Duodenal mucosa (tissue), 2 donors: ENCODE results near the gene GIGYF2.

Experiments
- H3K27ac ChIP-seq: one replicate; pipeline ENCODE4 v1.7.0; 2013; ENCODE audit warnings: low read depth, low read length
- H3K27me3 ChIP-seq, 2 donors: one replicate each; pipeline ENCODE4 v1.7.0; 2013; ENCODE audit warnings: low read length in 2 of 2, control low read depth in 1 of 2; ENCODE audit not compliant: insufficient read depth in 2 of 2, control insufficient read depth in 1 of 2
- H3K36me3 ChIP-seq, 2 donors: one replicate each; pipeline ENCODE4 v1.7.0; 2013; ENCODE audit warnings: low read length in 2 of 2, control low read depth in 1 of 2; ENCODE audit not compliant: insufficient read depth in 2 of 2, control insufficient read depth in 1 of 2
- H3K4me1 ChIP-seq, 2 donors: one replicate each; pipeline ENCODE4 v1.7.0; 2013; ENCODE audit warnings: low read length in 2 of 2, control low read depth in 1 of 2; ENCODE audit not compliant: insufficient read depth in 2 of 2, control insufficient read depth in 1 of 2
- H3K4me3 ChIP-seq, 2 donors: one replicate each; pipeline ENCODE4 v1.7.0; 2013; ENCODE audit warnings: low read length in 2 of 2, low read depth in 1 of 2
- H3K9ac ChIP-seq, 2 donors: one replicate each; pipeline ENCODE4 v1.7.0; 2013; ENCODE audit warnings: low read length in 2 of 2, low read depth in 1 of 2
- H3K9me3 ChIP-seq, 2 donors: one replicate each; pipeline ENCODE4 v1.7.0; 2013; ENCODE audit warnings: low read length in 2 of 2, control low read depth in 1 of 2; ENCODE audit not compliant: control insufficient read depth in 1 of 2

Gene GIGYF2

DNA sequence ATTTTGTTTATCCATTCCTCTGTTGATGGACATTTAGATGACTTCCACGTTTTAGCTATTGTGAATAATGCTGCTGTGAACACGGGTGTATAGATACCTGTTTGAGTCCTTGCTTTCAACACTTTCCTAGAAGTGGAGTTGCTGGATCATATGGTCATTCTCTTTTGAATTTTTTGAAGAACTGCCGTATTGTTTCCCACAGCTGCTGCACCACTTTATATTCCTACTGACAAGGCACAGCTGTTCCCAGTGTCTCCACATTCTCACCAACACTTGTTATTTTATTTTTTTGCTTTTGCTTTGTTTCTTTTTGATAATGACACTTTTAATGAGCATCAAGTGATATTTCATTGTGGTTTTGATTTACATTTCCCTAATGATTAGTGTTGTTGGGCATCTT, 120.6 kb downstream of the GIGYF2 start:
- Histone ChIP-seq H3K4me1 (no peaks in the 10 kb centered on the region), H3K27me3 (no peaks in the 10 kb centered on the region), H3K9ac (no peak overlapping the region), H3K4me3 (no peak overlapping the region), H3K9me3 (no peaks in the 10 kb centered on the region), H3K36me3 (peaks cover 30 to 73% of the 10 kb centered on the region in 2 donors), H3K27ac (no peak overlapping the region)

- Histone ChIP-seq H3K4me3 (no peak overlapping the region), H3K36me3 (peaks cover 25 to 66% of the 10 kb centered on the region in 2 donors), H3K9ac (no peak overlapping the region), H3K27me3 (no peaks in the 10 kb centered on the region), H3K27ac (no peak overlapping the region), H3K9me3 (no peaks in the 10 kb centered on the region), H3K4me1 (no peaks in the 10 kb centered on the region)
Observed at GRCh38 chr2:232829988-232830387, 132.9 kb downstream of the GIGYF2 start.

DNA sequence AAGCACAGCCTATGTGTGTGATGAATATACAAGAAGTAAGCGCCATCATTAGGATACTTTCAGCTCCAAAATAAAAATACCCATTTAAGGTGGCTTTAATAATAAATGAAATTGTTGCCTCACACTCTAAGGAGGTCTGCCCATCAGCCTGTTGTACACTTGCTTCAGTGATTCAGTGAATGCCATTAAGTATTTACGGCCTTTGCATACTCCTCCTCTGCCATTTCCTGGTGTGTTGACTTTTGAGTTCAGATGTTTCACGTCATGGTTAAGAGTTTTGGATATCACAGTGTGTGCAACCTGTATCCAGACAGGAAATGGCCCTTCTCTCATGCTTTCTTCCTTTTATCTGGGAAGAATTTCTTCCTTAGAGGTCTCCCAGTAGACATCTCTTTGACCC, 134.4 kb downstream of the GIGYF2 start:
- Histone ChIP-seq H3K4me1 (peaks cover 5 to 7% of the 10 kb centered on the region in 2 donors), H3K27ac (no peak overlapping the region), H3K9ac (no peak overlapping the region), H3K9me3 (no peaks in the 10 kb centered on the region), H3K4me3 (no peak overlapping the region), H3K36me3 (peaks cover 25 to 63% of the 10 kb centered on the region in 2 donors), H3K27me3 (no peaks in the 10 kb centered on the region)

GRCh38 chr2:232833830-232834229, 136.7 kb downstream of the GIGYF2 start:
- H3K9me3 ChIP-seq = no peaks in the 10 kb centered on the region
- no peak overlapping the region for H3K9ac ChIP-seq
- peaks cover 36 to 68% of the 10 kb centered on the region in 2 donors for H3K36me3 ChIP-seq
- H3K4me1 ChIP-seq = peaks cover 18% of the 10 kb centered on the region in 2 donors
- H3K27ac ChIP-seq = no peak overlapping the region
- H3K27me3 ChIP-seq = no peaks in the 10 kb centered on the region
- no peak overlapping the region for H3K4me3 ChIP-seq

DNA sequence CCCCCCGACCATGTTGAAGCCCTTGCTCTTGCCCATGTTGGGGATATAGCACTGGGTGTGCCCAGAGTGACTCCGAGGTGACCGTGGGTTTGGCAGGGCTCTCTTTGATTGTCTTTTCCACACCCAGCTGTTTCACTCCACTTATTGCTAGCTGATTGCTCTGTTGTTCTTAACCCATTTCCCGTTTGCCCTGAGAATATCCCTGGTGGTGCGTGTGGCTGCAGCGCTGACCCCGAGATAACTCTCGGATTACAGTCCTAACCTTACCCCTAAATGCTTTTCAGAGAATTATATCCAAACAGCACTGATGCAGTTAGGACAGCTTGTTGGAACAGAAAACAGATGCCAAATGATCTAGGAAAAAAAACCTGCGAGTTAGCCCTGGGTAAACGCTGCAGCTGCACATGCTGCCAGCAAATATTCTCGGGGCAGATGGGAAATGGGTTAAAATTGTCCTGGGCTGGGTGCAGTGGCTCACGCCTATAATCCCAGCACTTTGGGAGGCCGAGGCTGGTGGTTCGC, 138.6 kb downstream of the GIGYF2 start:
- Histone ChIP-seq H3K4me1 (peaks cover 27 to 28% of the 10 kb centered on the region in 2 donors), H3K36me3 (peaks cover 39 to 67% of the 10 kb centered on the region in 2 donors), H3K4me3 (no peak overlapping the region), H3K9me3 (no peaks in the 10 kb centered on the region), H3K27ac (no peak overlapping the region), H3K9ac (no peak overlapping the region), H3K27me3 (no peaks in the 10 kb centered on the region)

- Histone ChIP-seq H3K4me3 (no peak overlapping the region), H3K9ac (no peak overlapping the region), H3K4me1 (peaks cover 27 to 28% of the 10 kb centered on the region in 2 donors), H3K9me3 (no peaks in the 10 kb centered on the region), H3K27me3 (no peaks in the 10 kb centered on the region), H3K36me3 (peaks cover 35 to 60% of the 10 kb centered on the region in 2 donors), H3K27ac (no peak overlapping the region)
Observed at GRCh38 chr2:232836934-232837333, 139.8 kb downstream of the GIGYF2 start.

DNA sequence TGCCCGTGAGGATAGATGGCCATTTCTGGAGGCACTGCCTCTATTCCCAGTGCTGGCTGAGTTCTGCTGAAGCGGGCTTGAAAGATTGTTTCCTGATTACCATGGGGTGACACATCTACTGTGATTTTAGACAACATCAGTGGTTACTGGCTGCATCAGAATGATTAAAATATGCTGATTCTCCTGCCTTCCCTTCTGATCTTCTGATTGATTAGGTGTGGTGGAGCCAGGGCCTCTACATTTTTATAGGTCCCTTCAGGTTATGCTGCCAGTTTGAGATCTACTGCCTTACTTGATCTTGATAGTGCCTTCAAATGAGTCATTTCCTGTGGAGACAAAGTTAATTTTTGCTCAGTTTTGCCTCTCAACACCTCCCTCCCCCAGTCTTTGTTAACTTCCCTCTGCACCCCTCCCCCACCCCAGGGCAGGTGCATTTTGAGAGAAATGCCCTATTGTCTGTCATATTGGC, 141.3 kb downstream of the GIGYF2 start:
- Histone ChIP-seq H3K4me3 (peak overlapping the region in 1 of 2 donors; percentile 19), H3K27me3 (no peaks in the 10 kb centered on the region), H3K9ac (peak overlapping the region in 1 of 2 donors; percentile 6), H3K9me3 (no peaks in the 10 kb centered on the region), H3K36me3 (peaks cover 27 to 55% of the 10 kb centered on the region in 2 donors), H3K27ac (peak overlapping the region; percentile 15), H3K4me1 (peaks cover 27 to 28% of the 10 kb centered on the region in 2 donors)

DNA sequence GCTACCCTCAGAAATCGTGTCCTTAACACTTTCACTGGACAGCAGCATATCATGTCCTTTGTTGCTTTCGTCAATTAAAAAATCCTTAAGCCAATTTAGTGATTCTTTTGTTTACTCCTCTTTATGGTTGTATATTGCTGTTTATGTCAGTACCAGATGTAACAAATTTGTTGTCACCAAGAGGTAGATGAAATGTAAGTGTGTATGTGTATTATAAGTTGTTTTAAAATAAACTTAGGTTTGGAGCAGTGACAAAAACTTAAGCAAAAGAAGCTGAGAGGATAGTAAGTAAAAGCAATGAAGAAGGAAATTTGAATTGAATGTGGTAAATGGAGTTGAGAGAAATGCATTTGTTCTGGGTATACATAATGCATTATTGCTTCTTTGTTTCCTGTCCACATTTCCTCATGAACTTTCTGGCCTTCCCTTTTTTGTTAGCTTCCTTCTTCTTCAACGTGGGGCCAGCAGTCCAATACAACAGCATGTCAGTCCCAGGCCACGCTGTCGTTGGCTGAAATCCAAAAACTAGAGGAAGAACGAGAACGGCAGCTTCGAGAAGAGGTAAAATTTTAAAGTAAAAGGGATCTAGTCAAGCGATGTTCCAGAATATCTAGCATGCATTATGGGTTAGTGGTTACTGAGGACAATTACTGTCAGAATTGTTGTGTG, 142.4 kb downstream of the GIGYF2 start:
- peaks cover 27 to 28% of the 10 kb centered on the region in 2 donors for H3K4me1 ChIP-seq
- H3K9ac ChIP-seq = no peak overlapping the region
- no peak overlapping the region for H3K27ac ChIP-seq
- no peaks in the 10 kb centered on the region for H3K9me3 ChIP-seq
- peaks cover 24 to 57% of the 10 kb centered on the region in 2 donors for H3K36me3 ChIP-seq
- H3K4me3 ChIP-seq = no peak overlapping the region
- H3K27me3 ChIP-seq = no peaks in the 10 kb centered on the region

DNA sequence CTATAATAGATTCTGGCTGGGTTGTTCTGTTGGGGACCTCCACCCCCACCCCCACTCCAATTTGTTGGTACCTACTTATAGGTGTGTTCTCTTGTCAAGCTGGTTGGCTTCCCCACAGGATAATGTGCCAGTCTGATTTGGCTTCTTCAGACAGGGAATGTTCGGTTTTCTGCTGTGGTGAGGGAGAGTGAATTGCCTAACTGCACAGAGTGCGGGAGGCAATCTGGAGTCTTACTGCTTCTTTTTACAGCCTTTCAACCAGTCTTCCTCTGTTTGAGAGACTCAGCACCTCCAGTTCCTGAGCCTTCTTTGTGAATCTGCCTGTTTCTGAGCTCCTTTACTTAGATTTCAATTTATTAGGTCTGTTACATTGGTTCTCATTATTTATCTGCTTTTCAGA, 145.6 kb downstream of the GIGYF2 start:
- H3K9me3 ChIP-seq = no peaks in the 10 kb centered on the region
- H3K27ac ChIP-seq = no peak overlapping the region
- H3K9ac ChIP-seq = no peak overlapping the region
- no peak overlapping the region for H3K4me3 ChIP-seq
- peaks cover 19 to 28% of the 10 kb centered on the region in 2 donors for H3K4me1 ChIP-seq
- H3K36me3 ChIP-seq = peaks cover 39 to 74% of the 10 kb centered on the region in 2 donors
- no peaks in the 10 kb centered on the region for H3K27me3 ChIP-seq

DNA sequence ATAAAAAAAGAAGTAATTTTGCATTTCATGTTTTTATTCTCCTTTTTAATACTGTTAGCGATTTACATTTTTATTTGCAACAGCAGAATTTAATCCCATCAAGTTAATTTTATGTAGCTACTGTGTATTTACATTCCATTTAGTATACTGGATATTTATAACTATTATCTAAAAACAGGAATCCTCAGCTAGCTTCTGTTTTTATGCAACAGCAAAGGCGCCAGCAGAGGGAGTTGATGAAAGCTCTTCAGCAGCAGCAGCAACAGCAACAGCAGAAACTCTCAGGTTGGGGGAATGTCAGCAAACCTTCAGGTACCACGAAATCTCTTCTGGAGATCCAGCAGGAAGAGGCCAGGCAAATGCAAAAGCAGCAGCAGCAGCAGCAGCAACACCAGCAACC, 146.7 kb downstream of the GIGYF2 start:
- Histone ChIP-seq H3K27me3 (no peaks in the 10 kb centered on the region), H3K4me3 (no peak overlapping the region), H3K4me1 (peaks cover 9 to 17% of the 10 kb centered on the region in 2 donors), H3K36me3 (peaks cover 45 to 80% of the 10 kb centered on the region in 2 donors), H3K9me3 (no peaks in the 10 kb centered on the region), H3K9ac (no peak overlapping the region), H3K27ac (no peak overlapping the region)
